Transverse colon (tissue), 4 donors: Measurements from ENCODE around the gene KRTAP5-8.

Experiments used
- CTCF ChIP-seq, 5 experiments: fragments of 200-600 bp in 3 of 5; fragments of 450-650 bp in 2 of 5; sonication (generic) in 3 of 5; IDR thresholded peaks; 1 replicate in 2 of 5; 2 replicates in 3 of 5; pipeline ENCODE4 v1.5.1; 2016 to 2017; ENCODE audit warnings: antibody characterized with exemption in 5 of 5, inconsistent platforms in 3 of 5, mild to moderate bottlenecking in 2 of 5, moderate library complexity in 1 of 5
- EP300 ChIP-seq: sonication (generic); formaldehyde crosslinking; IDR thresholded peaks from one replicate; pipeline ENCODE4 v1.6.1; 2017; ENCODE audit warnings: antibody characterized with exemption, low read depth
- POLR2A ChIP-seq: fragments of 450-650 bp; IDR thresholded peaks from one replicate; pipeline ENCODE4 v1.6.1; 2016; ENCODE audit warnings: antibody characterized with exemption, mild to moderate bottlenecking, moderate library complexity
- POLR2AphosphoS5 ChIP-seq, 3 donors: sonication (generic); formaldehyde crosslinking; IDR thresholded peaks; one replicate each; pipeline ENCODE4 v1.6.1; 2016; ENCODE audit warnings: antibody characterized with exemption in 3 of 3

- TF ChIP-seq EP300 (no peak), CTCF (IDR thresholded peaks at IDR 0.05) (no peak), POLR2A (no peak), POLR2AphosphoS5 (IDR thresholded peaks at IDR 0.05) (no peak)
Observed at GRCh38 chr11:71545405-71545966, 7.7 kb downstream of the KRTAP5-8 start.
